ENCODE results near the gene ANTKMT.

GRCh38 chr16:718389-718788, 2.6 kb upstream of the ANTKMT start:
- TF ChIP-seq, protein P1, sequence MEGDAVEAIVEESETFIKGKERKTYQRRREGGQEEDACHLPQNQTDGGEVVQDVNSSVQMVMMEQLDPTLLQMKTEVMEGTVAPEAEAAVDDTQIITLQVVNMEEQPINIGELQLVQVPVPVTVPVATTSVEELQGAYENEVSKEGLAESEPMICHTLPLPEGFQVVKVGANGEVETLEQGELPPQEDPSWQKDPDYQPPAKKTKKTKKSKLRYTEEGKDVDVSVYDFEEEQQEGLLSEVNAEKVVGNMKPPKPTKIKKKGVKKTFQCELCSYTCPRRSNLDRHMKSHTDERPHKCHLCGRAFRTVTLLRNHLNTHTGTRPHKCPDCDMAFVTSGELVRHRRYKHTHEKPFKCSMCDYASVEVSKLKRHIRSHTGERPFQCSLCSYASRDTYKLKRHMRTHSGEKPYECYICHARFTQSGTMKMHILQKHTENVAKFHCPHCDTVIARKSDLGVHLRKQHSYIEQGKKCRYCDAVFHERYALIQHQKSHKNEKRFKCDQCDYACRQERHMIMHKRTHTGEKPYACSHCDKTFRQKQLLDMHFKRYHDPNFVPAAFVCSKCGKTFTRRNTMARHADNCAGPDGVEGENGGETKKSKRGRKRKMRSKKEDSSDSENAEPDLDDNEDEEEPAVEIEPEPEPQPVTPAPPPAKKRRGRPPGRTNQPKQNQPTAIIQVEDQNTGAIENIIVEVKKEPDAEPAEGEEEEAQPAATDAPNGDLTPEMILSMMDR (IDR thresholded peaks at IDR 0.05), result no peak
- TF ChIP-seq POLR2AphosphoS5 (IDR thresholded peaks at IDR 0.05; ENCODE audit: insufficient read depth in 1 of 2, low read depth in 1 of 2) (no peak), POLR2A (IDR thresholded peaks at IDR 0.05) (no peak)

Measured in vagina (tissue), 2 donors.